DMS 273 (cell line): ENCODE measurements around the gene DNAH14.

Source experiments
- DNase-seq: peaks from one replicate; lab custom pipeline; 2025; ENCODE audit not compliant: unreplicated experiment; lab: John Stamatoyannopoulos, UW

Gene DNAH14

GRCh38 chr1:225425201-225425786, 495.8 kb downstream of the DNAH14 start:
- DNase-seq = no peak

DNA sequence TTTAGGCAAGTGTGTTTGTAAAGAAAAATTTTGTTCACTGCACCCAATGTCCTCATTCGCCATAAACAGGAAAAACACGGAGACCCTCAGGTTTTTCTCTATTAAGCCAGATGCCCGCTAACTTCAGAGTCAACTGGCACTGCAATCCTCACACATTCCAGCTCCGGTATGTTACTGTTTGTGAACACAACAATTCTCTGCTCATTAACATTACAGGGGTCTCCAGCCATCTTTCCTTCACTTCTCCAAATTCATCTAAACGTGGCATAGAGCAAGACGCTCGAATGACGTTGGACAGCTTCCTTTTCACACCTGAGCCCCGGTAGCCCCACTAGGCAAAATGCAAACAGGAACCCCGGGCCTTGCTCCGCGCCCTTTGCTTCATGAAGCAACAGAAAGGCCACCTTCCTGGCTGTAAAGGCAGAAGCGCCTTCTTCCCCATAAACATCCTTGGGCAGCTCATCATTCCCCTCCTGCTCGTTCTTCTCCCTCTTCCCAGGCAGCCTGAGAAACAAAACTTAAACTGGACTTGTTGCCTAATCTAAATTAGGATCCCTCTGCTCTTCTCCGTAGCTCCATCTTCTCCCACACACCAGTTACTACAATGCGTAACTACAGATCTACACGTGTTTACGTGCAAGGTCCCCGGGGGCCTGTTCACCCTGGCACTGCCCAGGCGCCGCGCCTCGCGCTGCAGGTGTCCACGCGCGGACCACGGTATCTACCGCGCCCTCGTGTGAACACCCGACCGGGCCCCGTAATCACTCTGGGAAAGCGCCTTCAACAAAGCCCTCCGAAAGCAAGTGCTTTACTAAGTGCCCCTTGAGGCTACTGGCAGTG, 497.1 kb downstream of the DNAH14 start:
- peak; percentile 65 for DNase-seq

DNA sequence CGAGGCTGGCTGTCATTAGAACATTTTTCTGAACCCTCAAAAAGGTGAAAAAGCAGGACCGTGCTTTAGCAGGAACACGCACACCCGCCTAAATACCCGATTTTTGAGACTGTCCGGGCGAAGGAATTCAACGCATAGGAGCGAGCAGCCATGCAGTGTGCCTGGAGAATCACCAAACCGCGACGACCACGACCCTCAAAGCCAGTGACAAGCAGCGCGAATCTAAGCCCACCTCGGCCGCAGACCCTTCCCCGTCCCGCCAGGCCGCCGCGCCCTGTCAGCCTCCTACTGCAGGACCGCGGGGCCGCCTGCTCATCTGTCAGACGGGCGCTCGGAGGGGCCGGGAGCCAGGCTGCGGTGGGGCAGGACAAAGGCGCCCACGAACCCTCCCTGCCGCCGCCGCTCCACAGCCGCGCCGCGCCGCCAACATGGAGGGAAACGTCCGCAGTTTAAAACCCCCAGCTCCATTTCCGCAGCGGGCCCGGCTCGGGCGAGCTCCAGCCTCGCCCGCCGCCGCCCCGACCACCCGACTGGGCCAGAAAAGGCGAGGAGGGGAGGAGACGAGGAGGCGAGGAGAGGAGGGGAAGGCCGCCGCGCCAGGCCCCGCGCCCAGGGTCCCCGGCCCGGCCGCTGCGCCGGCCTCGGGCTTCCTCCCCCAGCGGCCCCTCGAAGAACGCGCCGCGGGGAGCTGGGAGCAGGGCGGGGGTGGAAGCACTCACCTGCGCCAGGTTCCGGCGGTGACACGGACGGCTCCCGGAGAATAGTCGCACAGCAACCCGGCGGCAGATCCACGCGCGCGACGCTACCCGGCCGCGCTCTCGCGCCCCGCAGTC, 498.0 kb downstream of the DNAH14 start, which contains the start of gene LBR:
Gene LBR, minus strand, starts transcription at position 804 of the 833 bp plus-strand sequence. CDS start 3,963 bp downstream, outside the sequence.
- peak; percentile 72 for DNase-seq

DNA sequence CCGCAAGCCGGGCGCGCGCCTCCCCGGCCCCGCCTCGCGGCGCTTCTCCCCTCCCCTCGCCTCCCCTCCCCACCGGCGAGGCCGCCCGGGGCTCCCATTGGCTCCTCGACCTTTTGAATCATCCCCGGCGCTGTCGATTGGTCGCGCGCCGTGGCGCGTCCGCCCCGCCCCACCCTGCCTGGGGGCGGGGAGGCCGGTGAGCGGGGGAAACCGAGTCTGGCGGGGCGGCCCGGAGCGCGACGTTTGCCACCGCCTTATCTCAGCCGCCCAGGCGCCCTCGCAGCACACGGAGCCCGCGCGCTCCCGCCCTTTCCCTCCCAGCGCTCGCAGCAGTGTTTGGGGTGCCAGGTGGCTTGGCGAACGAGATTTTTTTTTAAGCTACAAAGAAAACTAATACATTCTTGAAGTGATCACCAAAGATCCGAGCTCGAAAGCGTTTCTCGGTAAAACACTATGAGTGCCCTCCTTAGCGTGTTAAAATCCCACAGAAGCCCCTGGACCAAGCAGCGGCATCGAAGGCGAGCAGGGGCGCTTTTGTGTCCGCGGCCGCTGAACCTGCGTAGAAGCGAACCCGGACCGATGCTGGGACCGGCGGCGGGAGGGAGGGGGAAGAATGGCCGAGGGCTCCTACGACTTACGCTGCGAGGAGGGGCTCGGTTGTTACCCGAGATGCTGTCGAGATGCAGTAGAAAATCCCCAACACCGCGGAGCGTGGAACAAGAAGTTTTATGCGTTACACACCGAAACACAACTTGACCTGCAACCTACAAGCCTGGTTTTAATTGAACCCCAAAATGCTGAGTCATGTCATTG, 498.8 kb downstream of the DNAH14 start:
- peak; percentile 98 for DNase-seq

- DNase-seq = no peak
These were observed 499.5 kb downstream of the DNAH14 start for GRCh38 chr1:225428881-225429455.

- DNase-seq = no peak
These were observed 500.8 kb downstream of the DNAH14 start for GRCh38 chr1:225430301-225430700.

DNA sequence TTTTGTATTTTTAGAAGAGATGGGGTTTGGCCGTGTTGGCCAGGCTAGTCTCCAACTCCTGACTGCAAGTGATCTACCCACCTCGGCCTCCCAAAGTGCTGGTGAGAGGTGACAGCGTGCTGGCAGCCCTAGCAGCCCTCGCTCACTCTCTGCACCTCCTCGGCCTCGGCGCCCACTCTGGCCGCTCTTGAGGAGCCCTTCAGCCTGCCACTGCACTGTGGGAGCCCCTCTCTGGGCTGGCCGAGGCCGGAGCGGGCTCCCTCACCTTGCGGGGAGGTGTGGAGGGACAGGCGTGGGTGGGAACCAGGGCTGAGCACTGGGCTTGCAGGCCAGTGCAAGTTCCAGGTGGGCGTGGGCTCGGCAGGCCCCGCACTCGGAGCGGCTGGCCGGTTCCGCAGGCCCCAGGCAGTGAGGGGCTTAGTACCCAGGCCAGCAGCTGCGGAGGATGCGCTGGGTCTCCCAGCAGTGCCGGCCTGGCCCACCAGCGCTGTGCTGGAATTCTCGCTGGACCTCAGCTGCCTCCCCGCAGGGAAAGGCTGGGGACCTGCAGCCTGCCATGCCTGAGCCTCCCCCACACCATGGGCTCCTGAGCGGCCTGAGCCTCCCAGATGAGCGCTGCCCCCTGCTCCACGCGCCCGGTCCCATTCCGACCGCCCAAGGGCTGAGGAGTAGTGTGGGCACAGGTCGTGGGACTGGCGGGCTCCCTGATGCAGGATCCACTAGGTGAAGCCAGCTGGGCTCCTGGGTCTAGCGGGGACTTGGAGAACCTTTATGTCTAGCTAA, 501.8 kb downstream of the DNAH14 start:
- no peak for DNase-seq

DNA sequence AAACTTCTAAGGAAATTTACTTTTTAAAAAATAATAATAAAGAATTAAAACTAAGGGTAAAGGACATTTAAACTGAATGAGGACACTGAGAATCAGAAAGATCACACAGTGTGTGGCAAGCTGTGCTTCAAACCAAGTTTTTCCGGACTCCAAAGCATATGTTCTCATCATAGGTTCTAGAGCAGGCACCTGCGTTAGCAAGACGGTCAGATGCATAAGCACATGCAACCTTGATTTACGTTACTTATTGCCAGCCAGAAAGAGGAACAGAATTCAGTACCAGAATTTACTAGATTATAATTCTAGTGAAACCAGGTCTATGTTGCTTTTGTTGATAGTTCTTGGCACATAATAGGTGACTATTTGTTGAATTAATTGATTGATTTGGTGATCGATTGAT, 504.6 kb downstream of the DNAH14 start:
- DNase-seq = no peak

DNA sequence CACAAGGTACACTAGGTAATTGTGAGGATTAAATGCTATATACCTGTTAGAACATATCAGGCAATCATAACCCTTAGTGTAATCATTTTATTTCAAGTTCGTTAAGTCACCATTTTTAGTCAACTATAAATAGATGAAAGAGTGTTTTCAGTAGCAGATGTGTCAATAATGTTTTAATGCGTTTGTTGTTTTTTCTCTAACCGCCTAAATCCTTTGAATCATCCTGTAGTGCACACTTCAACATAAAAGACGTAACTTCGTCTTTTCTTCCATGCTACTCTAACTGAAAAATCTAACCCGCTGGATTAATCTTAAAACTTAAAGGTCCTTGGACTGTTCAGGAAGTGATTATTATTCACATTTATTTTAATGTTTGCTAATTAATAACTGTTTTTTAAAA, 505.6 kb downstream of the DNAH14 start:
- no peak for DNase-seq

DNA sequence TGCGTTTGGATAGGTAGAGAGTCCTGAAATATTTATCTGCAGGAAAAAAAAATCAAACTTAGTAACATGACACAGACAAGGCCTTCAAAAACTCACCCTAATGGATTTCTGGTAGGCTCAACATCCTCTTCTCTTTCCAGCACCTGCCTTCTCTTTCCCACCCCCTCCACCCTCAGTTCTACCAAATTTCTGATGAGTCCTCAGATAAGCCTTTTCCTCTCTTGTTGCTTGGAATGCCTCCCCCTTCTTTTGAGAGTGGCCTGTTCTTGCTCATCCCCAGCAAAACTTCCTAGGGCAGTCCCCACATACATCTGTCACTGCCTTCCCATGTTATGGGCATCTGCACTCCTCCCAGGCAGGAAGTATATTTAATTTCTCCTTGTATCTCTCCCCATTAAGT, 506.0 kb downstream of the DNAH14 start:
- DNase-seq = no peak

- no peak for DNase-seq
These were observed 506.5 kb downstream of the DNAH14 start for GRCh38 chr1:225435957-225436392.

- peak; percentile 56 for DNase-seq
These were observed 508.4 kb downstream of the DNAH14 start for GRCh38 chr1:225437710-225438437.

DNA sequence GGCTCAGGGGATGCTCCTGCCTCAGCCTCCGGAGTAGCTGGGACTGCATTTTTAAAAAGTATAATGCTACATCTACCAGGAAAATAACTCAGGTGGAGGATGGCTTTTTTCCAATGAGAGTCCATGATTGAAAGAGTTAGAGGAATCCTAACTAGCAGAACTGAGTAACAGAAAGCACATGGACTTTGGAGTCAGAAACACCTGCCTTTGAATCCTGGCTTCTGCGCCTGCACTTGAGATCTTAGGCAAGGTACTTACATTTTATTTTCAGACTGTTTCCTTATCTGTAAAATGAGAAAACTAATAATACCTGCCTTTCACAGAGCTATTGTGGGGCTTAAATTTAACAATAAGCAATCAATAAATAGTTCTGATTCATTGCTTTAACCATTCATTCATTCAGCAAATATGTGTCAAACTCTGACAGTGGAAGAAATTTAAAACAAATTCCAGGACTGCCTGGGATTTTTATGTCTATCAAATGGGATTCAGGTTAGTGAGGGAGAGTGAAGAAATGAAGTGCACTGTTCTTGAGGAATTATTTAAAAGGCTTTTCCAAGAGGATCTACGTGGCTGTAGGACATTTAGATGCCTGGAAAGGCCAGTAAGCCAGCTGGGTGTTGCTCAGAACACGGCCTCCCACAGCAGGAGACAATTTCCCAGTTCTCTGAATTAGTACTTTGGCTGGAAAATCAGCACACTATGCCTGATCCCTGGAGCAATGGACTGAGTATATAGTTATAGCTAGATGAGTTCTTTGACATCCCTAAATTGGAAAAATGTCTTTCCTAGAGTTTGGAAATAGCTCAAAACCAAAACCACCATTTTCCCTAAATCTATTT, 511.1 kb downstream of the DNAH14 start:
- DNase-seq = no peak

- DNase-seq = peak; percentile 45
These were observed 512.0 kb downstream of the DNAH14 start for GRCh38 chr1:225441314-225442122.

DNA sequence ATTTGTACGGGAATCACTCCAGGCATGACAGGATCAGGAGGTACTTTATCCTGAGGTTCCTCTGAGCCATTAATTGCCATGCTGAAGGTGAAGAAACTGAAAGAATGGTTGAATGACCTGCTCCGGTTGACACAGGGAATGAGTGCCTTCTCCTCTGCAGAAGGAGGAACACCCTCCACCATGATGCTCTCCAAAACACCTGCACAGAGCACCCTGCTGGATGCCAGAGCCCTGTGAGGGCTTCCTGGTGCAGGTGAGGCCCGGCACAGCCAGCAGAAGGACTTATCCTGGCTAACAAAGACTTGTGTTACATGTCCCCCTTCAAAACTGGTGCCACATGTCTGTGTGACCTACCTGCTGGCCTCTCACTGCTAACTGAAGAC, 512.6 kb downstream of the DNAH14 start:
- no peak for DNase-seq

GRCh38 chr1:225445639-225446594, 516.4 kb downstream of the DNAH14 start:
- DNase-seq = no peak
